ENCODE results near the gene SORCS3.
A peak's percentile ranks its signal among the peaks of the same experiment; 100 is the strongest.

SORCS3 gene

DNA sequence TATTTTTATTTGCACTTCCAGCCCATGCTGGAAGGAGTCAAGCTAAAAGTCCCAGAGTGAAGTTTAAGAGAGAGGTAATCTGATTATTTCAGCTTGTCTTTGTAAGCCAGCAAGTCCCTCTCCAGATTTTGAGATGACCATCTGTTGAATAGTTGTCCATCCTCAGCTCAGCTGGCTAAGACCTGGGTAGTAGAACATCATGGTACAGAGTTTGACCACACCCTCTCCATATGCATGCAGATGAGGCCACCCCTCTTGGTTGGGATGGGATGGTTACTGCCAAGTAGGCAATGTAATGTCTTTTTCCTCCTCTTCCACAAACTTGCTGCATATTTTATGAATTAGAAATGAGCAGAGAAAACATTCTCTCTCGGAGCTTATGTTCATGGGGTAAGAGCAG is 639.8 kb downstream of the SORCS3 start:
- no peak for DNase-seq (ENCODE audit: low read depth)
- no peak overlapping the region for H3K4me3 ChIP-seq (ENCODE audit: low read length)
- no peak for TF ChIP-seq CTCF (IDR thresholded peaks at IDR 0.05; ENCODE audit: insufficient read depth, low read depth, low read length, missing control alignments)

- no peak for DNase-seq (ENCODE audit: low read depth)
- H3K4me3 ChIP-seq (ENCODE audit: low read length) = no peak overlapping the region
- TF ChIP-seq CTCF (IDR thresholded peaks at IDR 0.05; ENCODE audit: insufficient read depth, low read depth, low read length, missing control alignments) = no peak
Measured at GRCh38 chr10:105284476-105285215, 643.6 kb downstream of the SORCS3 start.

GRCh38 chr10:105288026-105288425 is 646.9 kb downstream of the SORCS3 start:
- no peak for TF ChIP-seq CTCF (IDR thresholded peaks at IDR 0.05; ENCODE audit: insufficient read depth, low read depth, low read length, missing control alignments)
- no peak overlapping the region for H3K4me3 ChIP-seq (ENCODE audit: low read length)
- DNase-seq (ENCODE audit: low read depth) = no peak

- no peak for DNase-seq (ENCODE audit: low read depth)
- no peak overlapping the region for H3K4me3 ChIP-seq (ENCODE audit: low read length)
- TF ChIP-seq CTCF (IDR thresholded peaks at IDR 0.05; ENCODE audit: insufficient read depth, low read depth, low read length, missing control alignments) = no peak
Measured at GRCh38 chr10:105288613-105289012, 647.5 kb downstream of the SORCS3 start.

DNA sequence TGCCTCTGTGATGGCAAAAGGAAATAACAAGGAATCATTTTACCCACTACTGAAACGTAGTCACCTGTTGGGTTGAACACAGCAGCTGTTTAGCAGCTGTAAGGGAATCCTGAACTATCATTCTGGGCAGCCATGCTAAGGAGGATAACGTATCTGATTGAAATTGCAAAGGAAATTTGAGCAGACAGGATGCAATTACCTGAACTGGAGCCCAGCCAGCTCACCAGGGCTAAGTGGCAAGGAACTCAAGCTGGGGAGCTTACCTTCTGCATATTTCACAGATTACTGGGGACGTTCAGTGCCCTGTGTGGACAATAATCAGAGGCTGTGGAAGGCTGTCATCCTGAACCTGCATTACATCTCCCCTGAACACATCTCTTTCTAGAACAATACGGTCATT is 650.5 kb downstream of the SORCS3 start:
- H3K4me3 ChIP-seq (ENCODE audit: low read length) = no peak overlapping the region
- DNase-seq (ENCODE audit: low read depth) = peak; percentile 0
- no peak for TF ChIP-seq CTCF (IDR thresholded peaks at IDR 0.05; ENCODE audit: insufficient read depth, low read depth, low read length, missing control alignments)

GRCh38 chr10:105292236-105292635 is 651.1 kb downstream of the SORCS3 start:
- DNase-seq (ENCODE audit: low read depth) = no peak
- no peak for TF ChIP-seq CTCF (IDR thresholded peaks at IDR 0.05; ENCODE audit: insufficient read depth, low read depth, low read length, missing control alignments)
- H3K4me3 ChIP-seq (ENCODE audit: low read length) = no peak overlapping the region

Data from epithelial cell of esophagus (primary cell).